GM20431 (cell line): ENCODE measurements around the gene XPNPEP1.

Source experiments
- in situ Hi-C: fragments of 300-500 bp; cut with MseI, MboI; formaldehyde crosslinking; loops from one replicate; pipeline ENCODE4 v1.15.0; 2020; ENCODE audit warnings: low sequenced_read_pairs; ENCODE audit not compliant: unreplicated experiment

The XPNPEP1 gene

GRCh38 chr10:109898007-109898406 is 25.3 kb downstream of the XPNPEP1 start:
- in situ Hi-C loops, result no loop called here

DNA sequence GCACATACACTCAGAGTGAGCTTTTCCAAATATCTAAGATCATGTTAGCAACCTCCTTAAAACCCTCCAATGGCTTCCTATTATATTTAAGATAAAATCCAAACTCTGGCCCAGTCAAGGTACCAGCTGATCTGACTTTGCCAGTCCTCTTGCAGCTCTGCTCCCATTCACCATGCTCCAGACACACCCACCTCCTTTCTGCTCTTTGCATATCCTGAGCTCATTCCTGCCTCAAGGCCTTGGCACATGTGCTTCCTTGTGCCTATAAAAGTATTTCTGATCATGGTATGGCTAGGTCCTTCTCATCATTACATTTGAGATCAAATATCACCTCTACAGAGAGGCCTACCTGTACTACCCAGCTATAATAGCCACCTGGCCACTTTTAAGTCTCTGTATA is 27.5 kb downstream of the XPNPEP1 start:
- in situ Hi-C loops, result no loop called here

DNA sequence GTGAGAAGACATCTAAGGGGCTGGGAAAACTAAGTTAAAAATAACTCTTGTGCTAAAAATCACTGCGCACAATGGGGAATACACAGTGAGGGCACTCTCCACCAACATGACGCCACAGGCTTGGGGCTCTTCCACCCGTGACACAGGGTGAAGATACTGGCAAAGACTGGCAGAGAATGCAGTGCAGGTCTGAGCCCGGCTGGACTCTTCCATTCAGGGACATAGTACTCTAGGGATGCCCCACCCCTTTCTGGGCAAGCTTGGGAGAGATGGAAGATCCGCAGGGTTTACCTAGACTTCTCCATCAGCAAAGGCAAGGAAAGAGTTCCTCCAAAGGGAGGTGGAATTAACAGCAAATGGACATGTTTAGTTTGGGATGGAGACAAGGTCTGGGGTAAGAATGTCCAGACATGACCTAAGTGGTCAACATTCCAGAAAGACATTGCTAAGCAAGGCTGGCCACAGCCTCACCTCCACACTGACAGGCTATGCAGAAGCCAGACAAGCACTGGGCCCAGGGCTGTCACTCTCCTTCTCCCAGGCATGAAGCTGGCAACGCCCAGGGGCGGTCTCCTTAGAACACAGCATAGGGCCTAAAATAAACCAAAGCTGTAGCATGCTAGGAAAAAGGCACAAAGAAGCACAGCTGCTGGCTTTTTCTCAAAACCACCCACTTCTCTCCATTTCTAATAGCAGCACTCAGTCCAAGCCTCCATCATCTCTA is 28.1 kb downstream of the XPNPEP1 start:
- in situ Hi-C loops, result no loop called here

GRCh38 chr10:109894516-109894915 is 28.8 kb downstream of the XPNPEP1 start:
- in situ Hi-C loops, result no loop called here

DNA sequence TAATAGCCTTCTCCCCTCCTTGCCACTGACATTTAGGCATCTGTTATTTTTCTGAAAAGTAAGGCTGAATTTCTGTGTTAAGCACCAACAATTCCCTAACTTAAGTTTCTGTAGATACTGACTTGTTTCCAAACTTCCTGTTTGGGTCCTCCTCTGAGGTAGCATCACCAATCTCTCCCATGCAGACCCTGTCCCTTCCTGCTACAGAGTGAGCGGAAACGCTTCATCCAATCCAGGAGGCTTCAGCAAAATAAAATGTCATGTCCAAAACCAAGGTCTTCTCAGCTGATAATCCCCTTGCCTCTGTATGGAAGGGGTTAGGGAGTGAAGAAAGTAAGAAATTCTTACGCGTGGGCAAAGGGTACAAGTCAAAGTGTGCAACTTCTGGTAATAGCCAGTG is 29.9 kb downstream of the XPNPEP1 start:
- in situ Hi-C loops, result no loop called here

GRCh38 chr10:109892931-109893330 is 30.4 kb downstream of the XPNPEP1 start:
- in situ Hi-C loops, result no loop called here

GRCh38 chr10:109892117-109892516 is 31.2 kb downstream of the XPNPEP1 start:
- in situ Hi-C loops, result no loop called here

DNA sequence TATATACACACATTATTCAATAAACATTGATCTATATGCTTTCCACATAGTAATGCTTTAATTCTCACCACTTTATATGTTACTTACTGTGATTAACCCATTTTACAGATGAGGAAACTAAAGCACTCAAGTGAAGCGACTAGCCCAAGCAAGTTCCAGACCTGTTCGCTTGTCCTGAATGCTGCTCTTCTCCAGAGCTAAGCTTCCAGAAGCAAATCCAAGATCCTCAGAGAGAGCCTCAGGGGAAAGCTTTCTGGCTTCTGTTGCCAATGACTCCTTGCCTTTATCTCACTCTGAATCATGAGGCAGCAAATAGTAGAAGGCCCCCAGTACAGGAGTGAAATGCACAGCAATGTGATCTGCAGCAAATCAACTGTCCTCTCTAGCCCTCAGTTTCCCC is 32.2 kb downstream of the XPNPEP1 start:
- in situ Hi-C loops, result no loop called here

- in situ Hi-C loops, result no loop called here
Observed at GRCh38 chr10:109889867-109890266, 33.4 kb downstream of the XPNPEP1 start.

DNA sequence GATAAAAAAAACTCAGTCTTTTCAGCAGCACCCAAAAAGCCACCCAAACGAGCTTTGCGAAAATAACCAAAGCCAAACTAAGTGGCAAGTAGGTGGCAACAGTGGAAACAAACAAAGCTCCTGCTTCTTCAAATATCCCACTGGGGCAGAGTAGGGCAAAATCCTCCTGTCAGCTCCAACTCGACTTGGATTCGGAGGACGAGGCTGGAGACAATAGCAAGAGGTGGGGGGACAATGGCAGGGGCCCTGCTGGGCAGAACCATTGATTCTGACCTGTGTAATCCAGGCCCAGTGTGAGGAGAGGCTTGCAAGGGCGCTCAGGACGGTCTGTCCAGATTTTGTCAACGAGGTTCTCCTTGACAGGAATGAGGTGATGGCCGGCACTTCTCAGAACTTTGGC is 35.5 kb downstream of the XPNPEP1 start:
- in situ Hi-C loops, result no loop called here

DNA sequence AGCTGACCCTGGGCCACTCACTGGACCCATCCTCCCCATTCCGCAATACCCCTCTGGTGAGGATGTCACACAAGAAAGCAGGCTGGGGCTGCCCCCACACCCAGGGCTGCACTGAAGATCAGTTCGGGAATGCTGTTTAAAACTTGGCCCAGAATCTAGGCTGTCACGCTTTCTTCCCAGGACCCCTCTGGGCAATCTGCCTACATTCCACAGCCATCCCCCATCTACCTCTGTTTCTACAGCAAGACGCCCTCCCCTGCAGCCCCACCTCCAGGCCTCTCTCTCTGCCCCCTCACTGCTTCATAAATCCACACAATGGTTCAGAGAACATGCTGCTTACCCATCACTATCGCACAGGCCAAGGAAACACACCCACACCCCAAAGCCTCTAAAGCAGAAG is 36.1 kb downstream of the XPNPEP1 start:
- in situ Hi-C loops, result no loop called here

DNA sequence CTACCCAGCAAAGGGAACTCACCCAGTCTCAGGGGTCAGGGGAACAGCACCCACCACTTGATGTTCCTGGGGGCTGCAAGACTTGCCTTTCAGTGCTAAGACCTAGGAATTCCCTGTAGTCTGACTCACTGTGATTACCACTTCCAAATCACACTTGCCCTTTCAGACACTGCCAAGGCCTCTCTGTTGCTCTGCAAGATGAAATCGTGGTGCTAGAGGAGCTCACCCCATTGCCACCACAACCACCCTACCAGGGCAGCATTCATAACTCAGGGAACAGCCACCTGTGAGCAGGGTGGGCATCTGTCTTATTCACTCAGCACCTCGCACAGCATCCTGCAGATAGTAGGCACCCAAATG is 36.5 kb downstream of the XPNPEP1 start:
- in situ Hi-C loops, result no loop called here

DNA sequence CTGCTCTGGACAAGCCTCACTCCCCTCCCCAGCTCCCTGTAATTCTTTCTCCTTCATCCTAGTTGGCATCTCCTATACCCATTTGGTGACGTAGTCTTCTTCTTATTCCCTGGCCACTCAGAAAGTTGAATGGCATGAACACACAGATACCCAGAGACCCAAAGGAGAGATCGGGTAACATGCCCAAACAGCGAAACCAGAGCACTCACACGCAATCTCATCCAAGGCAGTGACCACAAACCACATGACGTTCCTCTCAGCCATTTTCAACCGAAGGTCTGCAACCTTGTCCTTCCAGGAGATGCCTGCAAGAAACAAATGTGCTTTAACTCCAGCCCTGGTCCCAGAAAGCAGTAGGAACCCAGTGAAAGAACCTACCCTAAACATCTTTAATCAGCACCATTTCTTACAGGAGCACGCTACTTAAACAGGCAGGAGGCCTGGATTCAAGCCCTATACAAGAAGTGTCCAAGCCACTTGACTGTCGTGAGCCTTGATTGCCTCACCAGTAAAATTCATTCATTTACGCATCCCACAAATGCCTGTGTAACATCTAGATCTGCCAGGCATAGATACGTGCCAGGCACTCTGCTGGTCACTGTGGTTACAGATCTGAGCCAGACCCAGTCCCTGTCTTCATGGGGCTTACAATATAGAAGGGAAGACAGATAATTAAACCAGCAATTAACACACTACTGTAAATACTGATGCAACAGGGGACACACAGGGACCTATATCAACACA is 37.1 kb downstream of the XPNPEP1 start:
- in situ Hi-C loops, result no loop called here

DNA sequence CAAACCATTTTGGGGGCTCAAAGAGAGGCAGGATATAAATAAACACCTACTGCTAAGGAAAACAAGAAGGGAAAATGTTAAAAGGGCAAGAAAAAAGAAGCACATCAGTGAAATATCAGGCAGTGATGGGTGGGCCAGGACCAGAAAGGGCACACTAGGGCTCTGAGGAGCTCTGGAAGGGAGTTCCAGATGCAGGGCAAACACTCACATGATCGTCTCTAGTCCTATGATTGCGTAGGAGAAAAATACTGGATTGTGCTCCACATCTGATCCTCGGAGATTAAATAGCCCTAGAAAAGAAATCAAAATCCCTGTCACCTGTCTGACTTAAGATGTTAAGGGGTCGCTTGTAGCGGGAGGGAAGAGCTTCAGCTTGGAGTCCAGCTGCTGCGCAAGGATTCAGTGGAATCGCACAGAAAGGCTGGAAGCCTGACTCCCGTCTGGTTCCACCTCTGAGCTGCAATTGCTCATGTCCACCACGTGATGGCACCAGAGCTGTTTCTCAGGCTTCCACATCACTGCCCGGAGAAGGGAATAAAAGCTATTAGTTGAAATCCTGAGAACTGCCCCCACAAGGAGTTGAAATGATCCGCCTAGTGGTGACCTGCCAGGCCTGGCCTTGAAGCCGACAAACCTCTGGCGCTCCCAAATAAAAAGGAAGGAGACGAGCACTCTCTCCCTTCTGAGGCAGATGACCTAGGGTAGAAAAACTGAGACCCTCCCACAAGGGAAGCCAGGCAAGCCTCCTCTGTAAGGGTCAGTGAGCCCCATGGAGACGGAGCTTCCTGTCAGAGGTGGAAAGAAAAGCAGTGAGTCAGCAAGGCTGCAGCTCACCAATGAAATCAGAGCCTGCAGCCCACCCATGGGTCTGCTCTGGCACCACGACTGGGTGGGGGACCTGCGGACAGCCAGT is 39.2 kb downstream of the XPNPEP1 start:
- in situ Hi-C loops, result no loop called here

- in situ Hi-C loops, result no loop called here
Observed at GRCh38 chr10:109882251-109883057, 40.9 kb downstream of the XPNPEP1 start.

GRCh38 chr10:109881769-109882057 is 41.6 kb downstream of the XPNPEP1 start:
- in situ Hi-C loops, result no loop called here

GRCh38 chr10:109880886-109881768 is 42.2 kb downstream of the XPNPEP1 start:
- in situ Hi-C loops, result no loop called here

DNA sequence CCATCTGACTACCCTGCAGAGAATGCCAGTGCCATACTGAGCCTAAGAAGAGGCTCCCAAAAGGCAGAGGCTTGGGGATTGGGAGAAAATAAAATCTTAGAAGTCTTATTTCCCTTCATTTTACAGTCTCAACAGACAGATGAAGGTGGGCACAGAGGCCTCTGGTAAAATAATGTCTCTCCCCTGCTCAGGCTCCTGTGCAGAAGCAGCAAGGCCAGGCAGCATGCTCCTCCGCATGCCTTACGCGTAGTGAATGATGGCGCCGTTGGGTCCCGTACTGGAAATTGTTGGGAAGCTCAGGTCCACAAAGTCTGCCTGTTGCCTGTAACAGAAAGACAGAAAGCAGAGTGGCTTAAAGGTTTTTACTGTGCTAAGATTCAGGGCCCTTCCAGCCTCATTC is 45.8 kb downstream of the XPNPEP1 start:
- in situ Hi-C loops, result no loop called here
